Astrocyte (in vitro differentiated cells and primary cell): Measurements from ENCODE around the gene BHLHE23. TPM values are rescaled to one million over a fixed set of nuclear protein-coding genes. Genes with fewer than 3 reads are reported as not detected.

Source experiments
- DNase-seq: peaks from one replicate; pipeline ENCODE4 v3.0.0-alpha.2; 2010; ENCODE audit warnings: low read depth
- FAIRE-seq: peaks from 2 replicates; lab custom pipeline; 2011; peaks lifted over from hg19 to GRCh38; lab: Jason Lieb, UNC
- H2AFZ ChIP-seq: 2 replicates; pipeline ENCODE4 v1.6.0; 2012; ENCODE audit warnings: low read depth, low read length, inconsistent platforms
- H3K27ac ChIP-seq: 2 replicates; pipeline ENCODE4 v1.5.1; 2011; ENCODE audit warnings: low read depth, low read length, inconsistent platforms
- H3K27me3 ChIP-seq: 2 replicates; pipeline ENCODE4 v1.6.0; 2011; ENCODE audit warnings: low read length, inconsistent platforms; ENCODE audit not compliant: insufficient read depth
- H3K36me3 ChIP-seq: 2 replicates; pipeline ENCODE4 v1.5.1; 2011; ENCODE audit warnings: low read length, inconsistent platforms; ENCODE audit not compliant: insufficient read depth
- H3K4me1 ChIP-seq: 2 replicates; pipeline ENCODE4 v1.5.1; 2011; ENCODE audit warnings: low read length, inconsistent platforms; ENCODE audit not compliant: insufficient read depth
- H3K4me2 ChIP-seq: 2 replicates; pipeline ENCODE4 v1.6.0; 2012; ENCODE audit warnings: low read length, inconsistent platforms
- H3K4me3 ChIP-seq: 2 replicates; pipeline ENCODE4 v1.5.1; 2011; ENCODE audit warnings: low read depth, mild to moderate bottlenecking, low read length, inconsistent platforms; ENCODE audit not compliant: insufficient read depth
- H3K79me2 ChIP-seq: 2 replicates; pipeline ENCODE4 v1.6.0; 2012; ENCODE audit warnings: mild to moderate bottlenecking, low read length, inconsistent platforms; ENCODE audit not compliant: insufficient read depth
- H3K9ac ChIP-seq: 2 replicates; pipeline ENCODE4 v1.6.0; 2012; ENCODE audit warnings: mild to moderate bottlenecking, low read length, inconsistent platforms
- H3K9me3 ChIP-seq: 2 replicates; pipeline ENCODE4 v1.5.1; 2012; ENCODE audit warnings: low read depth, mild to moderate bottlenecking, low read length, inconsistent platforms; ENCODE audit not compliant: insufficient read depth
- H4K20me1 ChIP-seq: 2 replicates; pipeline ENCODE4 v1.6.0; 2012; ENCODE audit warnings: low read length, inconsistent platforms; ENCODE audit not compliant: insufficient read depth
- H3K27ac Mint-ChIP-seq: one replicate; pipeline ENCODE4 v1.8.0; 2021; ENCODE audit warnings: mild to moderate bottlenecking, mixed read lengths; ENCODE audit not compliant: unreplicated experiment
- H3K27me3 Mint-ChIP-seq: one replicate; pipeline ENCODE4 v1.8.0; 2021; ENCODE audit warnings: low read depth, mixed read lengths; ENCODE audit not compliant: unreplicated experiment
- H3K36me3 Mint-ChIP-seq: one replicate; pipeline ENCODE4 v1.8.0; 2021; ENCODE audit warnings: low read depth, mixed read lengths; ENCODE audit not compliant: unreplicated experiment
- H3K4me1 Mint-ChIP-seq: one replicate; pipeline ENCODE4 v1.8.0; 2021; ENCODE audit warnings: low read depth, mixed read lengths; ENCODE audit not compliant: unreplicated experiment
- H3K4me3 Mint-ChIP-seq: one replicate; pipeline ENCODE4 v1.8.0; 2021; ENCODE audit warnings: mild to moderate bottlenecking, moderate library complexity, mixed read lengths; ENCODE audit not compliant: unreplicated experiment
- H3K9me3 Mint-ChIP-seq: one replicate; pipeline ENCODE4 v1.8.0; 2021; ENCODE audit warnings: mild to moderate bottlenecking, mixed read lengths; ENCODE audit not compliant: unreplicated experiment
- EZH2 ChIP-seq: IDR thresholded peaks from 2 replicates; pipeline ENCODE4 v1.6.1; 2012; ENCODE audit warnings: mild to moderate bottlenecking, low read length, inconsistent platforms; ENCODE audit not compliant: insufficient read depth
- total RNA-seq: library from RNA; stranded (reverse); gene quantifications from 2 replicates; pipeline ENCODE4 v1.2.1, GENCODE V29; 2021
- TF ChIP-seq, protein P1 (sequence below): IDR thresholded peaks from 2 replicates; pipeline ENCODE4 v1.5.1; 2011; ENCODE audit warnings: low read depth, mild to moderate bottlenecking, inconsistent platforms, low read length, moderate library complexity; ENCODE audit not compliant: insufficient read depth

Gene BHLHE23
- total RNA-seq, 1 donor from 2014 or later, result not detected

DNA sequence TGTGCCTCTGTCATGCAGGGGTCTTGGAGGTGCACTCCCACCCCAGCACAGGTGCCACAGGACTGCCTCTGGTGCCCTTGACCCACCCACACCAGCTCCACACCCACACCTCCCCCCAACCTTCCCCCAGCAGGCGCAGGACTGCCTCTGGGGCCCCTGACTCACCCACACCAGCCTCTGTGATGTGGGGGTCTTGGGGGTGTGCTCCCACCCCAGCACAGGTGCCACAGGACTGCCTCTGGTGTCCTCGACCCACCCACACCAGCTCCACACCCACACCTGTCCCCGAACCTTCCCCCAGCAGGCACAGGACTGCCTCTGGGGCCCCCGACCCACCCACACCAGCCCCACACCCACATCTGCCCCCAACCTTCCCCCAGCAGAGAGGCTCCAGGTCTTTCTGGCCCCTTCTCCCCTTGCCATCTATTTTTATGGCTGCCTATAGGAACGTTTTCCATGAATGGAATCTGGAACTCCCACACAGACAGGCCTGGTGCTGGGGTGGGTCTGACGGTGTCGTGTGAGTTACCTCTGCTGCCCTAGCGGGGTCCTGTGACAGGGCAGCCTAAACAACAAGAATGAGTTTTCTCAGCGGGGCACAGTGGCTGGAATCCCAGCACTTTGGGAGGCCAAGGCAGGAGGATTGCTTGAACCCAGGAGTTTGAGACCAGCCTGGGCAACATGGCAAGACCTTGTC is 30.8 kb downstream of the BHLHE23 start:
- Histone ChIP-seq H3K4me2 (no peak overlapping the region), H2AFZ (no peak overlapping the region), H3K27me3 (peaks cover 49% of the 10 kb centered on the region), H3K79me2 (no peaks in the 10 kb centered on the region), H4K20me1 (peaks cover 7% of the 10 kb centered on the region), H3K4me3 (no peak overlapping the region), H3K27ac (no peak overlapping the region), H3K36me3 (no peaks in the 10 kb centered on the region), H3K9me3 (no peaks in the 10 kb centered on the region), H3K9ac (no peak overlapping the region), H3K4me1 (no peaks in the 10 kb centered on the region)
- DNase-seq (no peak), FAIRE-seq (no peak)
- Mint-ChIP-seq H3K27me3 (peaks cover 63% of the 10 kb centered on the region), H3K4me1 (no peaks in the 10 kb centered on the region), H3K27ac (no peak overlapping the region), H3K4me3 (no peak overlapping the region), H3K36me3 (no peaks in the 10 kb centered on the region), H3K9me3 (no peaks in the 10 kb centered on the region)
- TF ChIP-seq, protein P1, sequence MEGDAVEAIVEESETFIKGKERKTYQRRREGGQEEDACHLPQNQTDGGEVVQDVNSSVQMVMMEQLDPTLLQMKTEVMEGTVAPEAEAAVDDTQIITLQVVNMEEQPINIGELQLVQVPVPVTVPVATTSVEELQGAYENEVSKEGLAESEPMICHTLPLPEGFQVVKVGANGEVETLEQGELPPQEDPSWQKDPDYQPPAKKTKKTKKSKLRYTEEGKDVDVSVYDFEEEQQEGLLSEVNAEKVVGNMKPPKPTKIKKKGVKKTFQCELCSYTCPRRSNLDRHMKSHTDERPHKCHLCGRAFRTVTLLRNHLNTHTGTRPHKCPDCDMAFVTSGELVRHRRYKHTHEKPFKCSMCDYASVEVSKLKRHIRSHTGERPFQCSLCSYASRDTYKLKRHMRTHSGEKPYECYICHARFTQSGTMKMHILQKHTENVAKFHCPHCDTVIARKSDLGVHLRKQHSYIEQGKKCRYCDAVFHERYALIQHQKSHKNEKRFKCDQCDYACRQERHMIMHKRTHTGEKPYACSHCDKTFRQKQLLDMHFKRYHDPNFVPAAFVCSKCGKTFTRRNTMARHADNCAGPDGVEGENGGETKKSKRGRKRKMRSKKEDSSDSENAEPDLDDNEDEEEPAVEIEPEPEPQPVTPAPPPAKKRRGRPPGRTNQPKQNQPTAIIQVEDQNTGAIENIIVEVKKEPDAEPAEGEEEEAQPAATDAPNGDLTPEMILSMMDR, result no peak
- TF ChIP-seq EZH2, result no peak

GRCh38 chr20:62975251-62975760 is 31.5 kb downstream of the BHLHE23 start:
- Histone ChIP-seq H3K9me3 (no peaks in the 10 kb centered on the region), H2AFZ (no peak overlapping the region), H3K79me2 (no peaks in the 10 kb centered on the region), H3K36me3 (no peaks in the 10 kb centered on the region), H3K27me3 (peaks cover 44% of the 10 kb centered on the region), H3K4me1 (no peaks in the 10 kb centered on the region), H4K20me1 (peaks cover 7% of the 10 kb centered on the region), H3K9ac (no peak overlapping the region), H3K4me2 (no peak overlapping the region), H3K4me3 (no peak overlapping the region), H3K27ac (no peak overlapping the region)
- H3K27ac Mint-ChIP-seq, result no peak overlapping the region
- H3K4me3 Mint-ChIP-seq, result no peak overlapping the region
- no peaks in the 10 kb centered on the region for H3K9me3 Mint-ChIP-seq
- FAIRE-seq (no peak), DNase-seq (no peak)
- no peaks in the 10 kb centered on the region for H3K4me1 Mint-ChIP-seq
- H3K27me3 Mint-ChIP-seq, result peaks cover 60% of the 10 kb centered on the region
- TF ChIP-seq, protein P1, result no peak
- TF ChIP-seq EZH2, result no peak
- H3K36me3 Mint-ChIP-seq, result no peaks in the 10 kb centered on the region
